GM12872 (cell line): ENCODE data around the gene PYGB.

Experiments used
- TF ChIP-seq, protein P1 (sequence below): IDR thresholded peaks from 3 replicates; pipeline ENCODE4 v1.5.1; 2011; ENCODE audit warnings: low read depth, mild to moderate bottlenecking, low read length, moderate library complexity; ENCODE audit not compliant: insufficient read depth

The PYGB gene

DNA sequence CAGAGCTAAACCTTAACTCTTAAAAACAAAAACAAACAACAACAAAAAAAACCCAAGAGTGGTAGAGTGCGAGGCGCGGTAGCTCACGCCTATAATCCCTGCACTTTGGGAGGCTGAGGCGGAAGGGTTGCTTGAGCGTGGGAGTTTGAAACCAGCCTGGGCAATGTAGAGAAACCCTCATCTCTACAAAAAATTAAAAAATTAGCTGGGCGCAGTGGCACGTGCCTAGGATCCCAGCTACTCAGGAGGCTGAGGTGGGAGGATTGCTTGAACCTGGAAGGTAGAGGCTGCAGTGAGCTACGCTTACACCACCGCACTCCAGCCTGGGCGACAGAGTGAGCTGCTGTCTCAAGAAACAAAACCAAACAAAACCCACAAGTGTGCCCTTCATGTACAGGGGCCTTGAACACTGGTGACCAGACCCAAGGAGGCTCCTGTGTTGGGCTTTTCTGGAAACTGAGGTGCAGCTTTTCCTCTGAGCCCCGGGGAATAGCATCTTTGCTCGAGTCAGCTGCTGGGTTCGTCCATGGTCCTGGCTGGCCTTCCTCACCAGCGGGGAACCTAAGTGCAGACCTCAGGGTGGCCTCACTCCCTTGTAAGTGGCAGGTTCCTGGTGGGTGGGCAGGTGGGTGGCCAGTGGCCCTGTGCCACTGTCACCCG, 39.9 kb downstream of the PYGB start:
- TF ChIP-seq, protein P1, sequence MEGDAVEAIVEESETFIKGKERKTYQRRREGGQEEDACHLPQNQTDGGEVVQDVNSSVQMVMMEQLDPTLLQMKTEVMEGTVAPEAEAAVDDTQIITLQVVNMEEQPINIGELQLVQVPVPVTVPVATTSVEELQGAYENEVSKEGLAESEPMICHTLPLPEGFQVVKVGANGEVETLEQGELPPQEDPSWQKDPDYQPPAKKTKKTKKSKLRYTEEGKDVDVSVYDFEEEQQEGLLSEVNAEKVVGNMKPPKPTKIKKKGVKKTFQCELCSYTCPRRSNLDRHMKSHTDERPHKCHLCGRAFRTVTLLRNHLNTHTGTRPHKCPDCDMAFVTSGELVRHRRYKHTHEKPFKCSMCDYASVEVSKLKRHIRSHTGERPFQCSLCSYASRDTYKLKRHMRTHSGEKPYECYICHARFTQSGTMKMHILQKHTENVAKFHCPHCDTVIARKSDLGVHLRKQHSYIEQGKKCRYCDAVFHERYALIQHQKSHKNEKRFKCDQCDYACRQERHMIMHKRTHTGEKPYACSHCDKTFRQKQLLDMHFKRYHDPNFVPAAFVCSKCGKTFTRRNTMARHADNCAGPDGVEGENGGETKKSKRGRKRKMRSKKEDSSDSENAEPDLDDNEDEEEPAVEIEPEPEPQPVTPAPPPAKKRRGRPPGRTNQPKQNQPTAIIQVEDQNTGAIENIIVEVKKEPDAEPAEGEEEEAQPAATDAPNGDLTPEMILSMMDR, result no peak

DNA sequence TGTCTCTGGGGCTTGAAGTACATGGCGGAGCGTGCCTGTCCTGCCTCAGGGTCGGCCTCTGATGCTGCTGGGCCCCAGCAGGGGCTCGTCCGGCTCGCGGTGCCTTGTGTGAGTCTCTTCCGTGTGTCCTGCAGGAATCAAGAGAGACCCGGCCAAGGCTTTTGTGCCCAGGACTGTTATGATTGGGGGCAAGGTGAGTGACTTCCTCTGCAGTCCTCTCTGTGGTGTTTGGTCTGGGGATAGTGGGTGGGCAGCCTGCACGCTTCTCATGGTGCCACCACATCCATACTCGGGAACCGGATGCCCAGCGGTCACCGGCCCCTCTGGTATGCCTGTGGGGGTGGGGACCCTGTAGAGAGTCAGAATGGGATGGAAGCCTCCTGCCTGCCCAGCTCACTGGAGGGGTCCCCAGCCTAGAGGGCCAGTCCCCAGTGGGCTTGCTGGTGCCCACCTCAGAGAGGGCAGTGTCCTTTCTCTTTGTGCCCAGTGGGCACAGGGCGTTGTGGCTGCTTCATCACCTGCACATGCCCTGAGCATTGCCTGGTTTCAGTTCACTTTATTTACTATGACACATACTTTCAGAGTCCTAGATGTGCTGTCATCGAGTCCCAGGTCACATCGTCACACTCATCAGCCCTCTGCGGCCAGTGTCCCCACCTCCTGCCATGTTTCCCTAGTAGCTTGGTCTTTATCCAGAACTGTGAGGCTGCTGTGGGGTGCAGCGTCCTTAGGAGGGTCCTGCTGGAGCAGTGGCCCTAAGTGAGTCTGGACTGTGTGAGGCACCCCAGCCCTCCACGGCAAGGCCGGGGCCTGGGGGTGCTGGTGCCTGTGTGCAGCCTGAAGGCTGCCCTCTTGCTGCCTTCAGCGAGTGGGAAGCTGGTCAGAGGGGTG, 40.7 kb downstream of the PYGB start:
- TF ChIP-seq, protein P1, result no peak

DNA sequence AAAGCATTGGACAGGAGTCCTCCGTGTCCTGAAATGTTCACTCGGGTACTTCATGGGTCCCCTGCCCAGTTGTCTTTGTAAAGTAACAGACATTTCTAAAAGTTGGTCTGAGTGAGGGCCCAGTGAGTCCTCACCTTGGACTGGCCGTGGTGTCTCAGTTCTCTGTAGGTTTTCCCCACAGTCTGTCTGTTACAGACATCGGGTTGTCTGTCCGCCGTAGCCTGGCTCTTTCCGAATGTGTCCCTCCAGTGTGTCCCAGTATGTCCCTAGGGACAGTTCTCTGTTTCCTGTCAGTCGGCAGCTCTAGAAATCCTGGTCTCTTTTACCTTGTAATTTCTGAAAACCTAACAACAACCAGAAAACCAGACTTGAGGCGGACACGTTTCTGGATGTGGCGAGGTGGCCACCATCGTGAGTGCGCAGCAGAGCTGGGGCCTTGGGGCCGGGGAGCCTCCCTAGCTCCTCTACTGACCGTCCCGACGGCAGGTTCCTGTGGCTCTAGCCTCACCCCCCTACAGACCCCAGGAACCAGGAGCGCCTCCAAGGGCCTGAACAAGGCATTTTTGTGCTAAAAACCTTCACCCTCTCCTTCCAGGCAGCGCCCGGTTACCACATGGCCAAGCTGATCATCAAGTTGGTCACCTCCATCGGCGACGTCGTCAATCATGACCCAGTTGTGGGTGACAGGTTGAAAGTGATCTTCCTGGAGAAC, 42.2 kb downstream of the PYGB start:
- TF ChIP-seq, protein P1, result no peak

DNA sequence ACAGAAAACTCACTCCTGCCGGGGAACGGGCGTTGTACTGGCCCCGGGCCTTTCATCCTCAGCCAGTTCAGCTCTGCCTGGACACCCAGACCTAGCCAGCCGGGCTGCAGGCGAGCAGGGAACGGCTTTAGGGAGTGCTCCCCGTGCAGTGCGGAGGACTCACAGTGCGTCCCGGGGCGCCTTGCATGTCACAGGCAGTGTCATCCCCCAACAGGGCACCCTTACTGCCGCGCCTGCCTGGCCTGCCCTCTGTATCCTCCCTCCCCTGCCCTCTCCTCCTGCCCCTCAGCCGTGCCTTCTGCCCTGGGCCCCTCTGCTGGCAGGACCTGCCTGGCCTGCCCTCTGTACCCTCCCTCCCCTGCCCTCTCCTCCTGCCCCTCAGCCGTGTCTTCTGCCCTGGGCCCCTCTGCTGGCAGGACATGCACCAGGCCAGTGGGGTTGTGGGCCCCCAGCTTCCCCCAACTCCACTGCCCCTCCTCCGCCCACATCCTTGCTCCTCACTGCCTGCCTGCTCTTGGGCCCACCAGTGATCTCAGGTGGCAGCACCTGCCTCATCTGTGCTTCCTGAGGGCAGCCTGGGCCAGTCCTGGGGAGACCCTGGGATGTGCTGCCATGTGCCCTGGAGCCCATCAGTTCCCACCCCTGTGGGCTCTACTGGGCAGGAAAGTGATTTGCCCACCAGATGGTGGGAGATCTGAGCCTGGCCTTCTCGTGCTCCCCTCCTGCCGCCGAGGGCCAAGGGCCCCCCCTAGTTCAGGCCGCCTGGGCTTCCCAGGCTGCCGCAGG, 43.0 kb downstream of the PYGB start:
- TF ChIP-seq, protein P1, result no peak

DNA sequence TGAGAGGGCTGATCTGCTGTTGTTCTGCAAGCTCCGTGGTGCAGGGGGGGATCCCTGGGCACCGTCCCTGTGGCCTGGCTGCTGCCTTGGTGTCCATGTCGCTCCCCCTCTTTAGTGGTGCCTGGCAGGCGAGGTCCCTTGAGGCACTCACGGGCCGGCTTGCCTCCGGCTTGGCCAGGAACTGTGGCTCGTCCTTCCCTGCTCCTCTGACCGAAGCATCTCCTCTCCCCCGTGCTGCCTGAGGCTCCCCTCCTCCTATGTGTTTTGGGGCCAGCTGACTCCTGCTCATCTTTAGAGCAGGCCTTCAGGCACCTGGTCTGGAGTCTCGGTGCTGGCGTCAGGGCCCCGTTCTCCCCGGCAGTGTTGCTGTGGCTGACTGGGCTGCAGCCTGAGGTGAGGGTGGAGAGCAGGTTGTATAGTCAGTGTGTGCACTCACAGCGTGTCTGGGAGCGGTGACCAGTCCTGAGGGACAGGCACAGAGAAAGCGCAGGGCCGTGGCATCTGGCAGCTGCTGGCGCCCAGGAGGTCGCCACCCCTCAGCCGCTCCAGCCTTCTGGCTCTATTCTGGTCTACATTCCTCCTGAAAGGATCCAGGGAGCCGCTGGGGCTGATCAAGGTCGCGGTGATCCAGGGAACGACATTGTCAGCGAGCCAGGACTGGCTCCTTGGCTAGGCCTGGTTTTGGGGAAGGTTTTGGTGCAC, 43.7 kb downstream of the PYGB start:
- TF ChIP-seq, protein P1, result no peak

DNA sequence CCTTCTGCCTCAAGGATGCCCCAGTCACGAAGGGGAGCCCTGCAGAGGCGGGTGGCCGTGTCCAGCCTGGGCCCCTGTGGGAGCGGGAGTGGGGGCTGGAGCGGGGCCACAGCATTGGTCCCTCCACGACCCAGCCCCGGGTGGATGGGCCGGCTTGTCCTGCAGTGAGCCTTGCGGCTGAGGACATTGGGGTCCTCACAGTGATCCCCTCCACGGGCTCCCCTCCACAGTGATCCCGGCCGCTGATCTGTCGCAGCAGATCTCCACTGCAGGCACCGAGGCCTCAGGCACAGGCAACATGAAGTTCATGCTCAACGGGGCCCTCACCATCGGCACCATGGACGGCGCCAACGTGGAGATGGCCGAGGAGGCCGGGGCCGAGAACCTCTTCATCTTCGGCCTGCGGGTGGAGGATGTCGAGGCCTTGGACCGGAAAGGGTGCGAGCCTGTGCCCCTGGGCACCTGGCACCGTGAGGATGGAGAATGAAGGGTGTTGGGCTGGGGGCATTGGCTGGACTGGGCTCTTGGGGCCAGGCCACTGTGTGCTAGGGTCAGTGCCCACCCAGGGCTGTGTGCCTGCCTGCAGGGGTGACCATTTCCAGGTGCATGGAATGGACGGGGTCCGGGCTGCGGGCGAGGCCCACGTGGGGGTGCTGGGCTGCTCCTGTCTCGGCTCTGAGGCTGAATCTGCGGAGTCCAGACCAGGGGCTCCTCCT, 44.4 kb downstream of the PYGB start:
- TF ChIP-seq, protein P1, result no peak
